K562 (cell line): ENCODE measurements around the gene PAF1. TPM values are rescaled to one million over a fixed set of nuclear protein-coding genes. Genes with fewer than 3 reads are reported as not detected.

Experiments
- GABPB1 ChIP-seq: sonication (generic); formaldehyde crosslinking; IDR thresholded peaks from 2 replicates; pipeline ENCODE4 v1.8.0; 2022; ENCODE audit warnings: mild to moderate bottlenecking, missing genetic modification reagents
- GABPB2 ChIP-seq: fragments of 250-450 bp; sonication (Bioruptor Pico); conservative IDR thresholded peaks from 2 replicates; pipeline ENCODE4 v1.5.1; 2021; ENCODE audit warnings: mild to moderate bottlenecking
- PCBP2 ChIP-seq: fragments of 200-400 bp; formaldehyde crosslinking; IDR thresholded peaks from 2 replicates; pipeline ENCODE4 v1.6.1; 2018; ENCODE audit warnings: low read length, low read depth, mild to moderate bottlenecking, moderate library complexity; ENCODE audit not compliant: poor library complexity, severe bottlenecking
- SMC3 ChIP-seq: conservative IDR thresholded peaks from 2 replicates; pipeline ENCODE4 v1.6.1; 2011; ENCODE audit warnings: low read depth, low read length, improper control_type of control experiment; ENCODE audit not compliant: insufficient read depth
- TFAP4 ChIP-seq: sonication (generic); formaldehyde crosslinking; IDR thresholded peaks from 2 replicates; pipeline ENCODE4 v1.8.0; 2022; ENCODE audit warnings: missing genetic modification reagents, mild to moderate bottlenecking, moderate library complexity, borderline replicate concordance
- TRIM24 ChIP-seq, 2 experiments: fragments of 450-650 bp; IDR thresholded peaks; 2 replicates each; pipeline ENCODE4 v1.6.1; 2016
- ZNF740 ChIP-seq, 3 experiments: fragments of 200-800 bp in 1 of 3; sonication (Bioruptor generic) in 1 of 3; sonication (generic) in 1 of 3; formaldehyde crosslinking in 1 of 3; IDR thresholded peaks; 2 replicates each; pipeline versions ENCODE4 v1.6.1 to v1.8.0; 2016 to 2022; ENCODE audit warnings: mild to moderate bottlenecking in 2 of 3, missing compliant biosample characterization in 2 of 3, missing genetic modification characterization in 2 of 3, missing genetic modification reagents in 1 of 3
- polyA plus RNA-seq, 8 experiments: library from polyadenylated mRNA; depleted of rRNA in 4 of 8; stranded (reverse) in 5 of 8; unstranded in 3 of 8; fragments of >200 nt; fragmentation: Nextera tagmentation in 2 of 8; fragmentation: Illumina TruSeq in 1 of 8; extraction: Ambion mirVana in 2 of 8; extraction: Trizol in 1 of 8; gene quantifications; 2 replicates each; pipeline versions ENCODE4 v1.2.1 to v1.2.3, GENCODE V29; 2011 to 2014; ENCODE audit warnings: inconsistent platforms in 1 of 8, missing spikeins in 1 of 8
- total RNA-seq, 7 experiments: library from RNA; depleted of rRNA in 6 of 7; stranded (reverse); fragments of >200 nt in 6 of 7; fragmentation: Illumina TruSeq in 2 of 7; extraction: Trizol in 2 of 7; gene quantifications; 2 replicates each; pipeline versions ENCODE4 v1.2.1 to v1.2.3, GENCODE V29; 2011 to 2021; ENCODE audit warnings: low replicate concordance in 1 of 7
- TF ChIP-seq, protein P1 (sequence below): fragments of 450-650 bp; IDR thresholded peaks from 2 replicates; pipeline ENCODE4 v1.6.1; 2016; ENCODE audit warnings: mild to moderate bottlenecking, moderate library complexity
- TF ChIP-seq, protein P2 (sequence below), 2 experiments: fragments of 450-650 bp; IDR thresholded peaks; 2 replicates each; pipeline ENCODE4 v1.6.1; 2016

PAF1 gene
- total and polyA plus RNA-seq, 9 of the 15 experiments (the other 6 are each of a cell fraction or from before 2014, with no cell fraction given): 1.5 to 45.0 (median 33.8) TPM

DNA sequence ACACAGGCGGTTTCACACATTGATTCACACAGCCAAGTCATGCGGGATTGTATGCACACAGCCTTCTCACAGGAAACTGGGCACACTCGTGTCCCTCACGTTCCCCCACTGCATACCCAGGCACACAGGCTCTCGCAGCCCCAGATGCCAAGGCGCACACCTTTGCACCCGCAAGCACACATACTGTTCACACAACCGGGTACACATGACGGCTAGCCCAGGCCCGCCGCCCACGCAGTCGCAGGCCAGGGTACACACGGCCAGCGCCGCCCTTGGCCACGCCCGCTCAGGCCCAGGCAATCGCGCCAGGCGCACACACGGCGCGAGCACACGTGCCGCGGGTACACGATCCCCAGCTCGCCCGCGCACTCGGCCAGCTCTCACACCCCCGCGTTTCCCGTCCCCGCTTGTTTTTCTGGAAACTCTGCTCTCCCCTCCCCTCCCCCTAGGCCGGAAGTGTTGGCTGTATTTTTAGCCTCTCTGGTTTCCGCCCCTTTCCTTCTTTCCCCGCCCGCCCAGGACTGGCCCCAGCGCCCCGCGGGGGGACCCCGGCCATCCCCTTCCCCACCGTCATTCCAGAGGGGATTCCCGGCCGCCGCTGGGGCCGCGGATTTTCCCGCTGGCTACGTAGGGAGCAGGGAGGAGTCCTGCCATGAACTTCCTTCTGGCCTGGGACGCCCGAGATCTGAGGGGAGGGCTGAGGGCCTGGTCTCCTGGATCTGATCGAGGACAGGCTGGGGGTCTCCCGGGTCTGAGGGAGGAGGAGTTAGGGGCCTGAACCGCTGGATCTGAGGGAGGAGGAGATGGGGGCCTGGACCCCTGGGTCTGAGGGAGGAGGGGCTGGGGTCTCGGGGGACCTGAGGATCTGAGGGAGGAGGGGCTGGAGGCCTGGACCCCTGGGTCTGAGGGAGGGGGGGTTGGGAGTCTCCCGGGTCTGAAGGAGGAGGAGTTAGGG is 11.7 kb upstream of the PAF1 start (continued):
- TF ChIP-seq, protein P1, sequence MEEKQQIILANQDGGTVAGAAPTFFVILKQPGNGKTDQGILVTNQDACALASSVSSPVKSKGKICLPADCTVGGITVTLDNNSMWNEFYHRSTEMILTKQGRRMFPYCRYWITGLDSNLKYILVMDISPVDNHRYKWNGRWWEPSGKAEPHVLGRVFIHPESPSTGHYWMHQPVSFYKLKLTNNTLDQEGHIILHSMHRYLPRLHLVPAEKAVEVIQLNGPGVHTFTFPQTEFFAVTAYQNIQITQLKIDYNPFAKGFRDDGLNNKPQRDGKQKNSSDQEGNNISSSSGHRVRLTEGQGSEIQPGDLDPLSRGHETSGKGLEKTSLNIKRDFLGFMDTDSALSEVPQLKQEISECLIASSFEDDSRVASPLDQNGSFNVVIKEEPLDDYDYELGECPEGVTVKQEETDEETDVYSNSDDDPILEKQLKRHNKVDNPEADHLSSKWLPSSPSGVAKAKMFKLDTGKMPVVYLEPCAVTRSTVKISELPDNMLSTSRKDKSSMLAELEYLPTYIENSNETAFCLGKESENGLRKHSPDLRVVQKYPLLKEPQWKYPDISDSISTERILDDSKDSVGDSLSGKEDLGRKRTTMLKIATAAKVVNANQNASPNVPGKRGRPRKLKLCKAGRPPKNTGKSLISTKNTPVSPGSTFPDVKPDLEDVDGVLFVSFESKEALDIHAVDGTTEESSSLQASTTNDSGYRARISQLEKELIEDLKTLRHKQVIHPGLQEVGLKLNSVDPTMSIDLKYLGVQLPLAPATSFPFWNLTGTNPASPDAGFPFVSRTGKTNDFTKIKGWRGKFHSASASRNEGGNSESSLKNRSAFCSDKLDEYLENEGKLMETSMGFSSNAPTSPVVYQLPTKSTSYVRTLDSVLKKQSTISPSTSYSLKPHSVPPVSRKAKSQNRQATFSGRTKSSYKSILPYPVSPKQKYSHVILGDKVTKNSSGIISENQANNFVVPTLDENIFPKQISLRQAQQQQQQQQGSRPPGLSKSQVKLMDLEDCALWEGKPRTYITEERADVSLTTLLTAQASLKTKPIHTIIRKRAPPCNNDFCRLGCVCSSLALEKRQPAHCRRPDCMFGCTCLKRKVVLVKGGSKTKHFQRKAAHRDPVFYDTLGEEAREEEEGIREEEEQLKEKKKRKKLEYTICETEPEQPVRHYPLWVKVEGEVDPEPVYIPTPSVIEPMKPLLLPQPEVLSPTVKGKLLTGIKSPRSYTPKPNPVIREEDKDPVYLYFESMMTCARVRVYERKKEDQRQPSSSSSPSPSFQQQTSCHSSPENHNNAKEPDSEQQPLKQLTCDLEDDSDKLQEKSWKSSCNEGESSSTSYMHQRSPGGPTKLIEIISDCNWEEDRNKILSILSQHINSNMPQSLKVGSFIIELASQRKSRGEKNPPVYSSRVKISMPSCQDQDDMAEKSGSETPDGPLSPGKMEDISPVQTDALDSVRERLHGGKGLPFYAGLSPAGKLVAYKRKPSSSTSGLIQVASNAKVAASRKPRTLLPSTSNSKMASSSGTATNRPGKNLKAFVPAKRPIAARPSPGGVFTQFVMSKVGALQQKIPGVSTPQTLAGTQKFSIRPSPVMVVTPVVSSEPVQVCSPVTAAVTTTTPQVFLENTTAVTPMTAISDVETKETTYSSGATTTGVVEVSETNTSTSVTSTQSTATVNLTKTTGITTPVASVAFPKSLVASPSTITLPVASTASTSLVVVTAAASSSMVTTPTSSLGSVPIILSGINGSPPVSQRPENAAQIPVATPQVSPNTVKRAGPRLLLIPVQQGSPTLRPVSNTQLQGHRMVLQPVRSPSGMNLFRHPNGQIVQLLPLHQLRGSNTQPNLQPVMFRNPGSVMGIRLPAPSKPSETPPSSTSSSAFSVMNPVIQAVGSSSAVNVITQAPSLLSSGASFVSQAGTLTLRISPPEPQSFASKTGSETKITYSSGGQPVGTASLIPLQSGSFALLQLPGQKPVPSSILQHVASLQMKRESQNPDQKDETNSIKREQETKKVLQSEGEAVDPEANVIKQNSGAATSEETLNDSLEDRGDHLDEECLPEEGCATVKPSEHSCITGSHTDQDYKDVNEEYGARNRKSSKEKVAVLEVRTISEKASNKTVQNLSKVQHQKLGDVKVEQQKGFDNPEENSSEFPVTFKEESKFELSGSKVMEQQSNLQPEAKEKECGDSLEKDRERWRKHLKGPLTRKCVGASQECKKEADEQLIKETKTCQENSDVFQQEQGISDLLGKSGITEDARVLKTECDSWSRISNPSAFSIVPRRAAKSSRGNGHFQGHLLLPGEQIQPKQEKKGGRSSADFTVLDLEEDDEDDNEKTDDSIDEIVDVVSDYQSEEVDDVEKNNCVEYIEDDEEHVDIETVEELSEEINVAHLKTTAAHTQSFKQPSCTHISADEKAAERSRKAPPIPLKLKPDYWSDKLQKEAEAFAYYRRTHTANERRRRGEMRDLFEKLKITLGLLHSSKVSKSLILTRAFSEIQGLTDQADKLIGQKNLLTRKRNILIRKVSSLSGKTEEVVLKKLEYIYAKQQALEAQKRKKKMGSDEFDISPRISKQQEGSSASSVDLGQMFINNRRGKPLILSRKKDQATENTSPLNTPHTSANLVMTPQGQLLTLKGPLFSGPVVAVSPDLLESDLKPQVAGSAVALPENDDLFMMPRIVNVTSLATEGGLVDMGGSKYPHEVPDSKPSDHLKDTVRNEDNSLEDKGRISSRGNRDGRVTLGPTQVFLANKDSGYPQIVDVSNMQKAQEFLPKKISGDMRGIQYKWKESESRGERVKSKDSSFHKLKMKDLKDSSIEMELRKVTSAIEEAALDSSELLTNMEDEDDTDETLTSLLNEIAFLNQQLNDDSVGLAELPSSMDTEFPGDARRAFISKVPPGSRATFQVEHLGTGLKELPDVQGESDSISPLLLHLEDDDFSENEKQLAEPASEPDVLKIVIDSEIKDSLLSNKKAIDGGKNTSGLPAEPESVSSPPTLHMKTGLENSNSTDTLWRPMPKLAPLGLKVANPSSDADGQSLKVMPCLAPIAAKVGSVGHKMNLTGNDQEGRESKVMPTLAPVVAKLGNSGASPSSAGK: peak; percentile 90
- TF ChIP-seq PCBP2 (no peak), TFAP4 (peak; percentile 86), TRIM24 (IDR thresholded peaks at IDR 0.05) (peak in 1 of 2 experiments; percentile 46; a peak in 1 of 4 replicates), ZNF740 (CRISPR knock-in tag; IDR thresholded peaks at IDR 0.05) (0 out of 2 replicates have a peak, but pooled peaks have one; percentile 52), ZNF740 (tag; IDR thresholded peaks at IDR 0.05) (no peak), SMC3 (0 out of 2 replicates have a peak, but pooled peaks have one; percentile 9), GABPB2 (CRISPR knock-in tag) (no peak), GABPB1 (CRISPR knock-in tag) (peak; percentile 85)
- TF ChIP-seq, protein P2, sequence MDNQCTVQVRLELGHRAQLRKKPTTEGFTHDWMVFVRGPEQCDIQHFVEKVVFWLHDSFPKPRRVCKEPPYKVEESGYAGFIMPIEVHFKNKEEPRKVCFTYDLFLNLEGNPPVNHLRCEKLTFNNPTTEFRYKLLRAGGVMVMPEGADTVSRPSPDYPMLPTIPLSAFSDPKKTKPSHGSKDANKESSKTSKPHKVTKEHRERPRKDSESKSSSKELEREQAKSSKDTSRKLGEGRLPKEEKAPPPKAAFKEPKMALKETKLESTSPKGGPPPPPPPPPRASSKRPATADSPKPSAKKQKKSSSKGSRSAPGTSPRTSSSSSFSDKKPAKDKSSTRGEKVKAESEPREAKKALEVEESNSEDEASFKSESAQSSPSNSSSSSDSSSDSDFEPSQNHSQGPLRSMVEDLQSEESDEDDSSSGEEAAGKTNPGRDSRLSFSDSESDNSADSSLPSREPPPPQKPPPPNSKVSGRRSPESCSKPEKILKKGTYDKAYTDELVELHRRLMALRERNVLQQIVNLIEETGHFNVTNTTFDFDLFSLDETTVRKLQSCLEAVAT (IDR thresholded peaks at IDR 0.05): peak in 1 of 2 experiments; percentile 77; a peak in 2 of 4 replicates
